Neural cell (in vitro differentiated cells): ENCODE data around the gene MAGI2. TPM values are rescaled to one million over a fixed set of nuclear protein-coding genes. Genes with fewer than 3 reads are reported as not detected.

Experiments
- H2AFZ ChIP-seq: fragments of 200-600, 300-800 bp; sonication (generic), shearing (Covaris generic); 2 replicates; pipeline ENCODE4 v1.6.0; 2014; ENCODE audit warnings: low read depth, mild to moderate bottlenecking, antibody characterized with exemption, low read length, moderate library complexity
- H3F3A ChIP-seq: fragments of 200-600 bp; shearing (Covaris generic); 2 replicates; pipeline ENCODE4 v1.6.1; 2016; ENCODE audit warnings: mild to moderate bottlenecking, moderate library complexity, mixed read lengths, antibody characterized with exemption, low read length; ENCODE audit not compliant: insufficient read depth, poor library complexity, severe bottlenecking
- H3K27ac ChIP-seq: fragments of 200-600, 300-800 bp; sonication (generic), shearing (Covaris generic); 2 replicates; pipeline ENCODE4 v1.5.1; 2014; ENCODE audit warnings: mild to moderate bottlenecking, low read length, moderate library complexity
- H3K27me3 ChIP-seq: fragments of 300-800, 200-600 bp; sonication (generic), shearing (Covaris generic); 2 replicates; pipeline ENCODE4 v1.6.0; 2014; ENCODE audit warnings: mild to moderate bottlenecking, low read depth, low read length, moderate library complexity; ENCODE audit not compliant: insufficient read depth
- H3K36me3 ChIP-seq: fragments of 300-800, 200-600 bp; sonication (generic), shearing (Covaris generic); 2 replicates; pipeline ENCODE4 v1.5.1; 2014; ENCODE audit warnings: mild to moderate bottlenecking, antibody characterized with exemption, low read length, moderate library complexity; ENCODE audit not compliant: insufficient read depth
- H3K4me2 ChIP-seq: fragments of 300-800, 200-600 bp; sonication (generic), shearing (Covaris generic); 2 replicates; pipeline ENCODE4 v1.6.0; 2014; ENCODE audit warnings: mild to moderate bottlenecking, low read length
- H3K4me3 ChIP-seq: fragments of 300-800, 200-600 bp; sonication (generic), shearing (Covaris generic); 2 replicates; pipeline ENCODE4 v1.5.1; 2014; ENCODE audit warnings: mild to moderate bottlenecking, low read length, moderate library complexity
- H3K79me2 ChIP-seq: fragments of 200-600 bp; shearing (Covaris generic); replicated peaks from 2 replicates; pipeline ENCODE4 v1.6.0; 2014; ENCODE audit warnings: mild to moderate bottlenecking, low read length, moderate library complexity; ENCODE audit not compliant: insufficient read depth
- H3K9ac ChIP-seq: fragments of 300-800, 200-600 bp; sonication (generic), shearing (Covaris generic); 2 replicates; pipeline ENCODE4 v1.6.1; 2016; ENCODE audit warnings: mild to moderate bottlenecking, low read length, mixed read lengths
- H3K9me2 ChIP-seq: fragments of 200-600 bp; shearing (Covaris generic); 2 replicates; pipeline ENCODE4 v1.6.1; 2016; ENCODE audit warnings: mild to moderate bottlenecking, low read length, mixed read lengths; ENCODE audit not compliant: insufficient read depth
- H3K9me3 ChIP-seq: fragments of 200-600, 300-800 bp; sonication (generic), shearing (Covaris generic); 2 replicates; pipeline ENCODE4 v1.6.1; 2016; ENCODE audit warnings: mild to moderate bottlenecking, mixed run types, low read length, moderate library complexity, mixed read lengths
- H4K20me1 ChIP-seq: fragments of 200-600 bp; shearing (Covaris generic); 2 replicates; pipeline ENCODE4 v1.6.1; 2016; ENCODE audit warnings: mild to moderate bottlenecking, mixed run types; ENCODE audit not compliant: insufficient read depth
- EP300 ChIP-seq: fragments of 450-650 bp; conservative IDR thresholded peaks from 2 replicates; pipeline ENCODE4 v1.6.1; 2014; ENCODE audit warnings: antibody characterized with exemption, mild to moderate bottlenecking, moderate library complexity; ENCODE audit not compliant: poor library complexity, severe bottlenecking
- EZH2 ChIP-seq: fragments of 200-600, 300-800 bp; shearing (Covaris generic), sonication (generic); IDR thresholded peaks from 2 replicates; pipeline ENCODE4 v1.6.1; 2014; ENCODE audit warnings: antibody characterized with exemption, low read length, borderline replicate concordance, mild to moderate bottlenecking; ENCODE audit not compliant: insufficient read depth, poor library complexity, severe bottlenecking
- MXI1 ChIP-seq: fragments of 450-650 bp; conservative IDR thresholded peaks from 2 replicates; pipeline ENCODE4 v1.6.1; 2014; ENCODE audit warnings: antibody characterized with exemption, mild to moderate bottlenecking; ENCODE audit not compliant: poor library complexity, severe bottlenecking
- POLR2AphosphoS5 ChIP-seq: IDR thresholded peaks from 2 replicates; pipeline ENCODE4 v1.6.1; 2012
- RAD21 ChIP-seq: fragments of 450-650 bp; conservative IDR thresholded peaks from 2 replicates; pipeline ENCODE4 v1.6.1; 2014; ENCODE audit warnings: antibody characterized with exemption, mild to moderate bottlenecking, moderate library complexity
- SMC3 ChIP-seq: fragments of 450-650 bp; conservative IDR thresholded peaks from 2 replicates; pipeline ENCODE4 v1.6.1; 2014; ENCODE audit warnings: antibody characterized with exemption, mild to moderate bottlenecking, moderate library complexity; ENCODE audit not compliant: poor library complexity
- TAF1 ChIP-seq: IDR thresholded peaks from 2 replicates; pipeline ENCODE4 v1.6.1; 2012; ENCODE audit warnings: low read depth
- polyA plus RNA-seq: library from polyadenylated mRNA; depleted of rRNA; stranded (reverse); fragments of >200 nt; gene quantifications from 2 replicates; pipeline ENCODE4 v1.2.3, GENCODE V29; 2014
- TF ChIP-seq, protein P1 (sequence below): fragments of 450-650 bp; IDR thresholded peaks from 2 replicates; pipeline ENCODE4 v1.5.1; 2014; ENCODE audit warnings: antibody characterized with exemption, mild to moderate bottlenecking, moderate library complexity; ENCODE audit not compliant: poor library complexity, severe bottlenecking
- TF ChIP-seq, protein P2 (sequence below): IDR thresholded peaks from 2 replicates; pipeline ENCODE4 v1.6.1; 2012; ENCODE audit warnings: borderline replicate concordance

Gene MAGI2
- polyA plus RNA-seq, 1 donor from 2014 or later: 19.3 TPM

GRCh38 chr7:78398576-78398975 is 1054.9 kb downstream of the MAGI2 start:
- TF ChIP-seq, protein P1, sequence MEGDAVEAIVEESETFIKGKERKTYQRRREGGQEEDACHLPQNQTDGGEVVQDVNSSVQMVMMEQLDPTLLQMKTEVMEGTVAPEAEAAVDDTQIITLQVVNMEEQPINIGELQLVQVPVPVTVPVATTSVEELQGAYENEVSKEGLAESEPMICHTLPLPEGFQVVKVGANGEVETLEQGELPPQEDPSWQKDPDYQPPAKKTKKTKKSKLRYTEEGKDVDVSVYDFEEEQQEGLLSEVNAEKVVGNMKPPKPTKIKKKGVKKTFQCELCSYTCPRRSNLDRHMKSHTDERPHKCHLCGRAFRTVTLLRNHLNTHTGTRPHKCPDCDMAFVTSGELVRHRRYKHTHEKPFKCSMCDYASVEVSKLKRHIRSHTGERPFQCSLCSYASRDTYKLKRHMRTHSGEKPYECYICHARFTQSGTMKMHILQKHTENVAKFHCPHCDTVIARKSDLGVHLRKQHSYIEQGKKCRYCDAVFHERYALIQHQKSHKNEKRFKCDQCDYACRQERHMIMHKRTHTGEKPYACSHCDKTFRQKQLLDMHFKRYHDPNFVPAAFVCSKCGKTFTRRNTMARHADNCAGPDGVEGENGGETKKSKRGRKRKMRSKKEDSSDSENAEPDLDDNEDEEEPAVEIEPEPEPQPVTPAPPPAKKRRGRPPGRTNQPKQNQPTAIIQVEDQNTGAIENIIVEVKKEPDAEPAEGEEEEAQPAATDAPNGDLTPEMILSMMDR: no peak
- TF ChIP-seq, protein P2, sequence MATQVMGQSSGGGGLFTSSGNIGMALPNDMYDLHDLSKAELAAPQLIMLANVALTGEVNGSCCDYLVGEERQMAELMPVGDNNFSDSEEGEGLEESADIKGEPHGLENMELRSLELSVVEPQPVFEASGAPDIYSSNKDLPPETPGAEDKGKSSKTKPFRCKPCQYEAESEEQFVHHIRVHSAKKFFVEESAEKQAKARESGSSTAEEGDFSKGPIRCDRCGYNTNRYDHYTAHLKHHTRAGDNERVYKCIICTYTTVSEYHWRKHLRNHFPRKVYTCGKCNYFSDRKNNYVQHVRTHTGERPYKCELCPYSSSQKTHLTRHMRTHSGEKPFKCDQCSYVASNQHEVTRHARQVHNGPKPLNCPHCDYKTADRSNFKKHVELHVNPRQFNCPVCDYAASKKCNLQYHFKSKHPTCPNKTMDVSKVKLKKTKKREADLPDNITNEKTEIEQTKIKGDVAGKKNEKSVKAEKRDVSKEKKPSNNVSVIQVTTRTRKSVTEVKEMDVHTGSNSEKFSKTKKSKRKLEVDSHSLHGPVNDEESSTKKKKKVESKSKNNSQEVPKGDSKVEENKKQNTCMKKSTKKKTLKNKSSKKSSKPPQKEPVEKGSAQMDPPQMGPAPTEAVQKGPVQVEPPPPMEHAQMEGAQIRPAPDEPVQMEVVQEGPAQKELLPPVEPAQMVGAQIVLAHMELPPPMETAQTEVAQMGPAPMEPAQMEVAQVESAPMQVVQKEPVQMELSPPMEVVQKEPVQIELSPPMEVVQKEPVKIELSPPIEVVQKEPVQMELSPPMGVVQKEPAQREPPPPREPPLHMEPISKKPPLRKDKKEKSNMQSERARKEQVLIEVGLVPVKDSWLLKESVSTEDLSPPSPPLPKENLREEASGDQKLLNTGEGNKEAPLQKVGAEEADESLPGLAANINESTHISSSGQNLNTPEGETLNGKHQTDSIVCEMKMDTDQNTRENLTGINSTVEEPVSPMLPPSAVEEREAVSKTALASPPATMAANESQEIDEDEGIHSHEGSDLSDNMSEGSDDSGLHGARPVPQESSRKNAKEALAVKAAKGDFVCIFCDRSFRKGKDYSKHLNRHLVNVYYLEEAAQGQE: no peak
- TF ChIP-seq POLR2AphosphoS5: no peak
- no peak for TF ChIP-seq EP300
- Histone ChIP-seq H3K9me3 (no peaks in the 10 kb centered on the region), H3K36me3 (no peaks in the 10 kb centered on the region), H3K79me2 (no peaks in the 10 kb centered on the region), H3K9ac (no peak overlapping the region), H3F3A (no peaks in the 10 kb centered on the region), H3K9me2 (no peaks in the 10 kb centered on the region), H3K27me3 (no peaks in the 10 kb centered on the region), H3K27ac (no peak overlapping the region), H2AFZ (no peak overlapping the region), H4K20me1 (no peaks in the 10 kb centered on the region), H3K4me2 (no peak overlapping the region), H3K4me3 (no peak overlapping the region)

GRCh38 chr7:78398081-78398480 is 1055.4 kb downstream of the MAGI2 start:
- Histone ChIP-seq H3F3A (no peaks in the 10 kb centered on the region), H3K4me2 (no peak overlapping the region), H4K20me1 (no peaks in the 10 kb centered on the region), H2AFZ (no peak overlapping the region), H3K79me2 (no peaks in the 10 kb centered on the region), H3K4me3 (no peak overlapping the region), H3K9me3 (no peaks in the 10 kb centered on the region), H3K9me2 (no peaks in the 10 kb centered on the region), H3K27ac (no peak overlapping the region), H3K36me3 (no peaks in the 10 kb centered on the region), H3K9ac (no peak overlapping the region), H3K27me3 (no peaks in the 10 kb centered on the region)
- TF ChIP-seq POLR2AphosphoS5: no peak
- TF ChIP-seq SMC3: no peak
- TF ChIP-seq EZH2: no peak

DNA sequence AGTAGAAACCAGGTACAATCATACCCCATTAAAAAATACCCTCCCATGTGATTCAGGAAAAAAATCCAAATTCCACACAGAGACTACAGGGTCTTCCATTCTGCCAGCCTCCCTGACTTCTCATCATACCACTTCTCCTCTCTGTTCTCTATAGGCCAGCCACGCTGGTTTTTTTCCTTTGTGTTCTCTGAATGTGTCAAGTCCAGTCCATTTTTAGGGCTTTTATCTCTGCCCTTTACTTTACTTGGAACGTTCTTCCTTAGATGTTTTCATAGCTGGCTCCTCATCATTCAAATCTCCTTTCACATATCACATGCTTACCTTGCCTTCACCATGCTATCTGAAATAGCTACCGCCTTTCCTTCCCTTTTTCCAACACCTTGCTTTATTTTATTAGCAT is 1057.3 kb downstream of the MAGI2 start:
- Histone ChIP-seq H3K27ac (no peak overlapping the region), H3K36me3 (no peaks in the 10 kb centered on the region), H4K20me1 (no peaks in the 10 kb centered on the region), H2AFZ (no peak overlapping the region), H3K9ac (no peak overlapping the region), H3F3A (no peaks in the 10 kb centered on the region), H3K27me3 (no peaks in the 10 kb centered on the region), H3K9me2 (no peaks in the 10 kb centered on the region), H3K4me2 (no peak overlapping the region), H3K79me2 (no peaks in the 10 kb centered on the region), H3K9me3 (no peaks in the 10 kb centered on the region), H3K4me3 (no peak overlapping the region)
- TF ChIP-seq SMC3 (no peak), MXI1 (no peak), POLR2AphosphoS5 (no peak), TAF1 (no peak), EP300 (no peak), RAD21 (no peak), EZH2 (no peak)
- TF ChIP-seq, protein P1: no peak
- TF ChIP-seq, protein P2: no peak
